Measurements from ENCODE around the gene JAKMIP2.

The JAKMIP2 gene

GRCh38 chr5:147538236-147538635 is 244.3 kb downstream of the JAKMIP2 start:
- FAIRE-seq (no peak), DNase-seq (ENCODE audit: extremely low spot score, insufficient read length, low read depth) (no peak)
